ENCODE measurements around the gene INTS6. TPM values are rescaled to one million over a fixed set of nuclear protein-coding genes. Genes with fewer than 3 reads are reported as not detected.

The INTS6 gene
- polyA plus RNA-seq, 3 donors = 30.9 to 40.1 (median 33.2) TPM

- DNase-seq (ENCODE audit: extremely low read depth in 1 of 11, low read depth in 9 of 11, low spot score in 4 of 11) = no peak
These were observed 89.2 kb downstream of the INTS6 start for GRCh38 chr13:51363625-51364024.

- no peak for DNase-seq (ENCODE audit: extremely low read depth in 1 of 11, low read depth in 9 of 11, low spot score in 4 of 11)
These were observed 91.7 kb downstream of the INTS6 start for GRCh38 chr13:51361106-51361505.

- no peak for DNase-seq (ENCODE audit: extremely low read depth in 1 of 11, low read depth in 9 of 11, low spot score in 4 of 11)
These were observed 92.3 kb downstream of the INTS6 start for GRCh38 chr13:51360489-51360888.

GRCh38 chr13:51359352-51359751, 93.5 kb downstream of the INTS6 start:
- DNase-seq (ENCODE audit: extremely low read depth in 1 of 11, low read depth in 9 of 11, low spot score in 4 of 11) = no peak

- DNase-seq (ENCODE audit: extremely low read depth in 1 of 11, low read depth in 9 of 11, low spot score in 4 of 11) = no peak
These were observed 94.8 kb downstream of the INTS6 start for GRCh38 chr13:51357928-51358595.

- DNase-seq (ENCODE audit: extremely low read depth in 1 of 11, low read depth in 9 of 11, low spot score in 4 of 11) = no peak
These were observed 97.6 kb downstream of the INTS6 start for GRCh38 chr13:51355217-51355616.

- DNase-seq (ENCODE audit: extremely low read depth in 1 of 11, low read depth in 9 of 11, low spot score in 4 of 11) = no peak
These were observed 103.8 kb downstream of the INTS6 start for GRCh38 chr13:51349016-51349415.

GRCh38 chr13:51348069-51348967, 104.5 kb downstream of the INTS6 start:
- DNase-seq (ENCODE audit: extremely low read depth in 1 of 11, low read depth in 9 of 11, low spot score in 4 of 11) = no peak

- DNase-seq (ENCODE audit: extremely low read depth in 1 of 11, low read depth in 9 of 11, low spot score in 4 of 11) = no peak
These were observed 105.7 kb downstream of the INTS6 start for GRCh38 chr13:51347099-51347498.

- no peak for DNase-seq (ENCODE audit: extremely low read depth in 1 of 11, low read depth in 9 of 11, low spot score in 4 of 11)
These were observed 106.4 kb downstream of the INTS6 start for GRCh38 chr13:51346397-51346796.

GRCh38 chr13:51343475-51343874, 109.4 kb downstream of the INTS6 start:
- DNase-seq (ENCODE audit: extremely low read depth in 1 of 11, low read depth in 9 of 11, low spot score in 4 of 11) = no peak

- no peak for DNase-seq (ENCODE audit: extremely low read depth in 1 of 11, low read depth in 9 of 11, low spot score in 4 of 11)
These were observed 110.1 kb downstream of the INTS6 start for GRCh38 chr13:51342706-51343105.

GRCh38 chr13:51341791-51342190, 111.0 kb downstream of the INTS6 start:
- no peak for DNase-seq (ENCODE audit: extremely low read depth in 1 of 11, low read depth in 9 of 11, low spot score in 4 of 11)

GRCh38 chr13:51341232-51341631, 111.6 kb downstream of the INTS6 start:
- no peak for DNase-seq (ENCODE audit: extremely low read depth in 1 of 11, low read depth in 9 of 11, low spot score in 4 of 11)

- no peak for DNase-seq (ENCODE audit: extremely low read depth in 1 of 11, low read depth in 9 of 11, low spot score in 4 of 11)
These were observed 112.7 kb downstream of the INTS6 start for GRCh38 chr13:51339952-51340732.

GRCh38 chr13:51339354-51339753, 113.5 kb downstream of the INTS6 start, which contains the start of gene SERPINE3:
Gene SERPINE3, plus strand, starts transcription at chr13:51339691. Its CDS starts 1,401 bp downstream, at chr13:51341092.
- no peak for DNase-seq (ENCODE audit: extremely low read depth in 1 of 11, low read depth in 9 of 11, low spot score in 4 of 11)

GRCh38 chr13:51336746-51337145, 116.1 kb downstream of the INTS6 start:
- DNase-seq (ENCODE audit: extremely low read depth in 1 of 11, low read depth in 9 of 11, low spot score in 4 of 11) = no peak

GRCh38 chr13:51333826-51334225, 119.0 kb downstream of the INTS6 start:
- no peak for DNase-seq (ENCODE audit: extremely low read depth in 1 of 11, low read depth in 9 of 11, low spot score in 4 of 11)

GRCh38 chr13:51333421-51333820, 119.4 kb downstream of the INTS6 start:
- DNase-seq (ENCODE audit: extremely low read depth in 1 of 11, low read depth in 9 of 11, low spot score in 4 of 11) = no peak
